Glutamatergic neuron (in vitro differentiated cells): Measurements from ENCODE around the gene TMEM220. TPM values are rescaled to one million over a fixed set of nuclear protein-coding genes. Genes with fewer than 3 reads are reported as not detected.
A peak's percentile ranks its signal among the peaks of the same experiment; 100 is the strongest.

ENCODE experiments used
- DNase-seq: peaks from one replicate; pipeline ENCODE4 v3.0.0; 2022
- H3K27ac Mint-ChIP-seq: one replicate; pipeline ENCODE4 v1.8.0; 2020; ENCODE audit warnings: mild to moderate bottlenecking, mixed read lengths, inconsistent platforms; ENCODE audit not compliant: unreplicated experiment
- H3K27me3 Mint-ChIP-seq: one replicate; pipeline ENCODE4 v1.8.0; 2020; ENCODE audit warnings: mild to moderate bottlenecking, moderate library complexity, mixed read lengths, inconsistent platforms; ENCODE audit not compliant: unreplicated experiment
- H3K36me3 Mint-ChIP-seq: one replicate; pipeline ENCODE4 v1.8.0; 2020; ENCODE audit warnings: mild to moderate bottlenecking, mixed read lengths, inconsistent platforms; ENCODE audit not compliant: unreplicated experiment
- H3K4me1 Mint-ChIP-seq: one replicate; pipeline ENCODE4 v1.8.0; 2020; ENCODE audit warnings: mild to moderate bottlenecking, low read depth, mixed read lengths, inconsistent platforms; ENCODE audit not compliant: unreplicated experiment
- H3K4me3 Mint-ChIP-seq: one replicate; pipeline ENCODE4 v1.8.0; 2020; ENCODE audit warnings: mild to moderate bottlenecking, mixed read lengths, inconsistent platforms; ENCODE audit not compliant: unreplicated experiment
- H3K9me3 Mint-ChIP-seq: one replicate; pipeline ENCODE4 v1.8.0; 2020; ENCODE audit warnings: mild to moderate bottlenecking, moderate library complexity, mixed read lengths, inconsistent platforms; ENCODE audit not compliant: unreplicated experiment
- CTCF ChIP-seq: fragments of 200-600 bp; sonication (generic); IDR thresholded peaks from one replicate; pipeline ENCODE4 v1.5.0; 2021; ENCODE audit not compliant: partially characterized antibody, unreplicated experiment
- long read RNA-seq: library from polyadenylated mRNA; unstranded; transcript quantifications from one replicate; pipeline ENCODE4 v2.0.0, GENCODE V29; 2020; ENCODE audit not compliant: unreplicated experiment
- total RNA-seq: library from RNA; stranded (reverse); fragmentation: NEBNext Ultra II Directional; extraction: Animal tissue kit (Norgen Biotek cat#: 25700); gene quantifications from one replicate; pipeline ENCODE4 v1.2.1, GENCODE V29; 2021; ENCODE audit not compliant: unreplicated experiment

TMEM220 gene
- total RNA-seq: 1.6 TPM
- long read RNA-seq: 0 reads

GRCh38 chr17:10729334-10730193, at the start of gene TMEM220:
TSS of gene TMEM220 (minus strand) at chr17:10730023. CDS start at chr17:10729851, 172 bp downstream.
- Mint-ChIP-seq H3K27ac (peak within 1 kb of the TSS; percentile 85), H3K36me3 (no peaks in the 10 kb centered on the region)

GRCh38 chr17:10779609-10780008, 49.8 kb upstream of the TMEM220 start:
- H3K27me3 Mint-ChIP-seq: no peaks in the 10 kb centered on the region
- no peak overlapping the region for H3K27ac Mint-ChIP-seq
- peaks cover 5% of the 10 kb centered on the region for H3K36me3 Mint-ChIP-seq
- DNase-seq: no peak
- no peaks in the 10 kb centered on the region for H3K4me1 Mint-ChIP-seq
- H3K4me3 Mint-ChIP-seq: no peak overlapping the region
- peaks cover 3% of the 10 kb centered on the region for H3K9me3 Mint-ChIP-seq
- no peak for TF ChIP-seq CTCF

More at GRCh38 chr17:10729334-10730193, at the start of gene TMEM220:
- DNase-seq: peak; percentile 85
- Mint-ChIP-seq H3K4me1 (peaks cover 4% of the 10 kb centered on the region), H3K4me3 (peak within 1 kb of the TSS; percentile 93), H3K9me3 (peaks cover 4% of the 10 kb centered on the region), H3K27me3 (peaks cover 3% of the 10 kb centered on the region)
- TF ChIP-seq CTCF: no peak

- no peak for TF ChIP-seq CTCF
- DNase-seq: no peak
- H3K27me3 Mint-ChIP-seq: no peaks in the 10 kb centered on the region
- H3K36me3 Mint-ChIP-seq: peaks cover 5% of the 10 kb centered on the region
- no peak overlapping the region for H3K4me3 Mint-ChIP-seq
- peaks cover 10% of the 10 kb centered on the region for H3K4me1 Mint-ChIP-seq
- H3K27ac Mint-ChIP-seq: no peak overlapping the region
- peaks cover 5% of the 10 kb centered on the region for H3K9me3 Mint-ChIP-seq
These were observed 48.1 kb upstream of the TMEM220 start for GRCh38 chr17:10777890-10778289.

- H3K4me3 Mint-ChIP-seq: no peak overlapping the region
- H3K9me3 Mint-ChIP-seq: peaks cover 5% of the 10 kb centered on the region
- no peak overlapping the region for H3K27ac Mint-ChIP-seq
- no peak for TF ChIP-seq CTCF
- peaks cover 5% of the 10 kb centered on the region for H3K36me3 Mint-ChIP-seq
- DNase-seq: no peak
- peaks cover 12% of the 10 kb centered on the region for H3K4me1 Mint-ChIP-seq
- H3K27me3 Mint-ChIP-seq: no peaks in the 10 kb centered on the region
These were observed 47.4 kb upstream of the TMEM220 start for GRCh38 chr17:10777131-10777807.
